Mesothelial cell of epicardium (in vitro differentiated cells): ENCODE data around the gene LOXL4. TPM values are rescaled to one million over a fixed set of nuclear protein-coding genes. Genes with fewer than 3 reads are reported as not detected.
A peak's percentile ranks its signal among the peaks of the same experiment; 100 is the strongest.

Source experiments
- DNase-seq, 2 experiments: peaks; one replicate each; pipeline ENCODE4 v3.0.0; 2021; ENCODE audit warnings: low spot score in 2 of 2; ENCODE audit not compliant: unreplicated experiment in 2 of 2
- H3K27ac Mint-ChIP-seq: 2 replicates; pipeline ENCODE4 v1.8.0; 2021; ENCODE audit warnings: mixed read lengths
- H3K27me3 Mint-ChIP-seq: 2 replicates; pipeline ENCODE4 v1.8.0; 2021; ENCODE audit warnings: low read depth, mixed read lengths
- H3K36me3 Mint-ChIP-seq: 2 replicates; pipeline ENCODE4 v1.8.0; 2021; ENCODE audit warnings: mixed read lengths
- H3K4me1 Mint-ChIP-seq: 2 replicates; pipeline ENCODE4 v1.8.0; 2021; ENCODE audit warnings: mixed read lengths
- H3K4me3 Mint-ChIP-seq: 2 replicates; pipeline ENCODE4 v1.8.0; 2021; ENCODE audit warnings: mild to moderate bottlenecking, moderate library complexity, mixed read lengths
- H3K9me3 Mint-ChIP-seq: 2 replicates; pipeline ENCODE4 v1.8.0; 2021; ENCODE audit warnings: mixed read lengths
- total RNA-seq: library from RNA; stranded (reverse); gene quantifications from 3 replicates; pipeline ENCODE4 v1.2.1, GENCODE V29; 2021
- TF ChIP-seq, protein P1 (sequence below): fragments of 200-600 bp; sonication (generic); IDR thresholded peaks from one replicate; pipeline ENCODE4 v1.5.0; 2021; ENCODE audit warnings: antibody characterized with exemption; ENCODE audit not compliant: unreplicated experiment

Gene LOXL4
- total RNA-seq, 1 donor from 2014 or later, result 7.9 TPM

DNA sequence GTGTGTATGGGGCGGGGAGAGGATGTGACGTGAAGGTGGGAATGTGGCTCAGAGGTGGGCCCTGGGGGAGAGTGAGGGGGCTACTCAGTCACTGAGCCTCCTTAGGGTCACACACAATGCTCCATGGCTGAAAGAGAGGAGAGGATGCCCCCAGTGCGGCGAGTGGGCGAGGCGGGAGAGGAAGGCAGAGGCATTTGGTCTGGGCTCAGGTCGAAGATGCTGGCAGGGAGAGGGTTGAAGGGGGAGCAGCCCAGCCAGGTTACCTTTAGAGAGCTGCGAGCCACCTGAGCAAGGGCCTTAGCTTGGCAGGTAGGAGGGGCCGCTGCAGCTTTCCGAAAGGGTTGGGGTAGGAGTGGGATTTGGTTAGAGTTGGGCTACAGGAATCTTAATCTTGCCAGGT lies 4.7 kb upstream of the LOXL4 start:
- Mint-ChIP-seq H3K27ac (no peak overlapping the region), H3K27me3 (peaks cover 6% of the 10 kb centered on the region), H3K4me3 (no peak overlapping the region), H3K4me1 (peaks cover 31% of the 10 kb centered on the region), H3K36me3 (no peaks in the 10 kb centered on the region), H3K9me3 (no peaks in the 10 kb centered on the region)
- DNase-seq, result no peak
- TF ChIP-seq, protein P1, sequence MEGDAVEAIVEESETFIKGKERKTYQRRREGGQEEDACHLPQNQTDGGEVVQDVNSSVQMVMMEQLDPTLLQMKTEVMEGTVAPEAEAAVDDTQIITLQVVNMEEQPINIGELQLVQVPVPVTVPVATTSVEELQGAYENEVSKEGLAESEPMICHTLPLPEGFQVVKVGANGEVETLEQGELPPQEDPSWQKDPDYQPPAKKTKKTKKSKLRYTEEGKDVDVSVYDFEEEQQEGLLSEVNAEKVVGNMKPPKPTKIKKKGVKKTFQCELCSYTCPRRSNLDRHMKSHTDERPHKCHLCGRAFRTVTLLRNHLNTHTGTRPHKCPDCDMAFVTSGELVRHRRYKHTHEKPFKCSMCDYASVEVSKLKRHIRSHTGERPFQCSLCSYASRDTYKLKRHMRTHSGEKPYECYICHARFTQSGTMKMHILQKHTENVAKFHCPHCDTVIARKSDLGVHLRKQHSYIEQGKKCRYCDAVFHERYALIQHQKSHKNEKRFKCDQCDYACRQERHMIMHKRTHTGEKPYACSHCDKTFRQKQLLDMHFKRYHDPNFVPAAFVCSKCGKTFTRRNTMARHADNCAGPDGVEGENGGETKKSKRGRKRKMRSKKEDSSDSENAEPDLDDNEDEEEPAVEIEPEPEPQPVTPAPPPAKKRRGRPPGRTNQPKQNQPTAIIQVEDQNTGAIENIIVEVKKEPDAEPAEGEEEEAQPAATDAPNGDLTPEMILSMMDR, result no peak

DNA sequence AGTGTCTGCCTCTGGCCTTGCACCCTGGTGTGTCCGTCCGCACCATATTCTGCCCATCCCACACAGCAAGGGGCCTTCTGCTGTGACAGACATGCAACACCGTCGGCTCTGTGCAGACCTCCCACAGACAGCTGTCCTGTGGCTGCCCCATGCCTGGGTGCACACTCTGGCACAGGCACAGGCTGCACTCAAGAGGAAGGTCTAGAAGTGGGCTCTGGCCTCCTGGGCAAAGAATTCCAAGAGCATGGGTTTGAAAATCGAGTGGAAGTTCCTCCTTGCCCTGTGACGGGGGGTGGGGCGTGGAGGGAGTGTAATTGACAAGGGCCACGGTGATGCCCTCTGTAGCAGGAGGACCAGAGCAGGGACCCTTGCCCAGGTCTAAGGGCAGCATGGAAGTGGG lies 4.3 kb upstream of the LOXL4 start:
- TF ChIP-seq, protein P1, result no peak
- peaks cover 5% of the 10 kb centered on the region for H3K27me3 Mint-ChIP-seq
- peaks cover 32% of the 10 kb centered on the region for H3K4me1 Mint-ChIP-seq

DNA sequence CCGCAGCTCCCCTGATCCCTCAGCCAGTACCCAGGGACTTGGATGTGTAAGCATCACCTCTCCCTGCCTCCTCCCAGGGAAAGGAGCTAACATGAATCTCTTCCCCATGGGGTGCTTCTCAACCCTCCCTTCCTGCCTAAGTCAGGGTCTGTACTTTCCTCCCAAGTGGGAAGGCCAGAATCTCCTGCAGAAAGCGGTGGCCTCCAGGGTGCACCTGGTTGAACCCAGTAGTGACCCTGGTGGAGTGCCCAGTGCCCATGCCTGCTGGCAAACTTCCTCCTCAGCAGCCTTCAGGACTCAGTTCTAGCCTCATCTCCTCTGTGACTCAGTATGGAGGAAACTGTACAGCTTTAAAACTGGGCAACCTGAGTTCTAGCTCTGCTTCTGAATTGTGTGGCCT lies 2.8 kb upstream of the LOXL4 start:
- no peak overlapping the region for H3K27ac Mint-ChIP-seq
- H3K9me3 Mint-ChIP-seq, result no peaks in the 10 kb centered on the region
- H3K4me3 Mint-ChIP-seq, result no peak overlapping the region
- peaks cover 43% of the 10 kb centered on the region for H3K4me1 Mint-ChIP-seq
- H3K36me3 Mint-ChIP-seq, result no peaks in the 10 kb centered on the region
- H3K27me3 Mint-ChIP-seq, result peaks cover 3% of the 10 kb centered on the region
- no peak for DNase-seq
- TF ChIP-seq, protein P1, result no peak

More for the DNA sequence above, 4.3 kb upstream of the LOXL4 start:
- Mint-ChIP-seq H3K9me3 (no peaks in the 10 kb centered on the region), H3K27ac (no peak overlapping the region), H3K4me3 (no peak overlapping the region), H3K36me3 (no peaks in the 10 kb centered on the region)
- DNase-seq, result no peak

DNA sequence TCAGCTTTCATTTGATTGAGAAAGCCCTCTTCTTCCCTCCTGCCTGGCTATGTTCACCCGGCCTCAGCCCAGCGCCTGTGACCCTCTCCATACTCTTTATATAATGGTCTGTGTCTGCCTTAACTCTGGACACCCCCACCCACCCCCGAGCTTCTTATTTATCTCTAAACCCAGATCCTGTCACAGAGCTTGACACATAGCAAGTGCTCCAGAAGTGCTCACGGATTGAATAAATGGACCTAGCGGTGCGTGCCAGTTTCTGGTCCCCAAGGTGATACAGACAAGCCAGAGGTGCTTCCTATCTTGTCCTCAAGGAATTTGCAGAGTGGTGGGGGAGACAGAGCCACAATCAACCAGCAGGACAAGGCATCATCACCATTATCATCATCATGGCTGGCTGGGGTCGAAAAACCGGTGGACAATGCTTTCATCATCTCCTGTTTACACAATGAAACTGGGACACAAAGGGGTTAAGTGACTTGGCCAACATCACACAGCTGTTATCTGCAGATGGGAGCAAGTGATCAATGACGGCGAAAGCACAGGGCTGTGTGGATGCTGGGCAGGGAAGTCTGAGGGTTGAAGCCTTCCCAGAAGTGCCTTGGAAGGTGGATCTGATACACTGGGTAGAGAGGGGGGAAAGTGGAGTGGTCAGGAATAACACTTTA lies 2.2 kb upstream of the LOXL4 start:
- Mint-ChIP-seq H3K36me3 (no peaks in the 10 kb centered on the region), H3K9me3 (no peaks in the 10 kb centered on the region), H3K27me3 (peaks cover 3% of the 10 kb centered on the region), H3K27ac (peak overlapping the region; percentile 13), H3K4me3 (no peak overlapping the region), H3K4me1 (peaks cover 45% of the 10 kb centered on the region)
- DNase-seq, result no peak
- TF ChIP-seq, protein P1, result no peak

DNA sequence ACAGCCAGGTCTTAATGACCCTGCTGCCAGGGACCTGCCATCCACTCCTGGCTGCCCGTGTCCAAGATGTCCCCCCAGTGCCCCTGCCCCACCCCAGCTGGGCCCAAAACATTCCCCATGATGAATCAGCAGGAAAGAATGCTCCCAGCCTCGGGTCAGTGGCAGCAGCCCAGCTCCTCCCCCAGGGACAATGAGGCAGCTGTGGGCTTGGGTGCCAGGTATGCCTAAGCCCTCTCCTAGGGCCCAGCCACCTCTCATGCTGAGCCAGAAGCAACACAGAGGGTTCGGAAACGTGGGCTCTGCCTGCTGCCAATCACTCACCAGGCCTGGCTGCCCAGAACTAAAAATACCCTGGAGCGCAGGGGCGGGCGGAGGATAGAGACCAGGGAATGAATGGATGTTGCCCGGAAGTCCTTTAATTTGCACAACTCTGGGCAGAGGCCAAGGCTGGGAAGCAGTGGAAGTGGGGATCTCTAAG lies 1.5 kb upstream of the LOXL4 start:
- Mint-ChIP-seq H3K27ac (peak overlapping the region; percentile 59), H3K4me1 (peaks cover 45% of the 10 kb centered on the region), H3K9me3 (no peaks in the 10 kb centered on the region), H3K4me3 (peak overlapping the region; percentile 72), H3K36me3 (no peaks in the 10 kb centered on the region), H3K27me3 (peaks cover under 1% of the 10 kb centered on the region)
- DNase-seq, result no peak
- TF ChIP-seq, protein P1, result no peak
